GM18519 (cell line): ENCODE measurements around the gene UBTD1.
"Not testable (repeated sequence)": the region's sequence is repeated elsewhere in the genome, so short reads cannot be mapped to it uniquely, and the experiment has no call there.

ENCODE experiments used
- ATAC-seq: cut with Tn5 transposase; IDR thresholded peaks from one replicate; pipeline ENCODE4 v1.9.1; 2021; ENCODE audit warnings: mild to moderate bottlenecking, moderate library complexity; ENCODE audit not compliant: unreplicated experiment, low FRiP score

UBTD1 gene

GRCh38 chr10:97498841-97499560, at the start of gene UBTD1:
Gene UBTD1 (plus strand): TSS chr10:97498924. CDS start chr10:97499204, 280 bp downstream.
- ATAC-seq: no peak

GRCh38 chr10:97450828-97451227, 47.9 kb upstream of the UBTD1 start:
- ATAC-seq: no peak

- no peak for ATAC-seq
Measured at GRCh38 chr10:97451605-97452004, 47.1 kb upstream of the UBTD1 start.

GRCh38 chr10:97452352-97452751, 46.4 kb upstream of the UBTD1 start:
- ATAC-seq: no peak

GRCh38 chr10:97454330-97455036, 44.2 kb upstream of the UBTD1 start:
- ATAC-seq: no peak

GRCh38 chr10:97456034-97456685, 42.6 kb upstream of the UBTD1 start:
- ATAC-seq: no peak

GRCh38 chr10:97456686-97457065, 42.0 kb upstream of the UBTD1 start:
- no peak for ATAC-seq

GRCh38 chr10:97459111-97459510, 39.6 kb upstream of the UBTD1 start:
- no peak for ATAC-seq

GRCh38 chr10:97459933-97460332, 38.8 kb upstream of the UBTD1 start:
- no peak for ATAC-seq

GRCh38 chr10:97462309-97462708, 36.4 kb upstream of the UBTD1 start:
- ATAC-seq: no peak

- ATAC-seq: no peak
Measured at GRCh38 chr10:97463363-97464132, 35.2 kb upstream of the UBTD1 start.

GRCh38 chr10:97464226-97464625, 34.5 kb upstream of the UBTD1 start:
- no peak for ATAC-seq

GRCh38 chr10:97465982-97466381, 32.7 kb upstream of the UBTD1 start:
- no peak for ATAC-seq

GRCh38 chr10:97466755-97467154, 32.0 kb upstream of the UBTD1 start:
- no peak for ATAC-seq

GRCh38 chr10:97468162-97468561, 30.6 kb upstream of the UBTD1 start:
- ATAC-seq: no peak

GRCh38 chr10:97468781-97469180, 29.9 kb upstream of the UBTD1 start:
- not testable (repeated sequence) for ATAC-seq

GRCh38 chr10:97474918-97475317, 23.8 kb upstream of the UBTD1 start:
- ATAC-seq: no peak

GRCh38 chr10:97475936-97476594, 22.7 kb upstream of the UBTD1 start:
- ATAC-seq: no peak

GRCh38 chr10:97479410-97479809, 19.3 kb upstream of the UBTD1 start:
- ATAC-seq: not testable (repeated sequence)

GRCh38 chr10:97479939-97480338, 18.8 kb upstream of the UBTD1 start:
- no peak for ATAC-seq
